IPS-18c (cell line): ENCODE results near the gene PDE3B.

Experiments used
- H3K4me3 ChIP-seq: 2 replicates; pipeline ENCODE4 v1.7.0; 2013; ENCODE audit warnings: low read depth, mild to moderate bottlenecking, low read length, moderate library complexity; ENCODE audit not compliant: insufficient read depth
- H3K9me3 ChIP-seq: one replicate; pipeline ENCODE4 v1.6.1; 2013; ENCODE audit warnings: mild to moderate bottlenecking, low read length, moderate library complexity; ENCODE audit not compliant: control insufficient read depth, insufficient read depth

PDE3B gene

DNA sequence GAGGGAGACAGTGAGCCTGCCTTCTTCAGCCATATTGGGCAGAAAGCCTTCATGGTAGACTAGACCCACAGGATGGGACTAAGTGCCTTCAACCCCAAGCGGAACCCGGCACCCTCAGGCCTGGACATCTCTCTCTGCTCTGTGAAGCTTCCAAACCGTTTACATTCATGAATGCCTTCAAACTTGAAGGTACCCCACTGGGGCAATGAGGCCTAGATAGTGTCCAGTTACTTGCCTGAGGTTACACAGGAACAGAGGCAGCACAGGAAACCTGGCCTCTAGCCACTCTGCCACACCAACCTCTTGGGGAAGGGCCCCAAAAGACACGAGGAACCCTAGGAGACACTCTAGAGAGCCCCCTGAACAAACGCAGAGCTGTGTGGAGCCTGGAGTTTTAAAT, 263.0 kb downstream of the PDE3B start:
- no peak overlapping the region for H3K4me3 ChIP-seq
- H3K9me3 ChIP-seq, result peaks cover 3% of the 10 kb centered on the region

- peaks cover 3% of the 10 kb centered on the region for H3K9me3 ChIP-seq
- no peak overlapping the region for H3K4me3 ChIP-seq
Observed at GRCh38 chr11:14906993-14907392, 263.4 kb downstream of the PDE3B start.

DNA sequence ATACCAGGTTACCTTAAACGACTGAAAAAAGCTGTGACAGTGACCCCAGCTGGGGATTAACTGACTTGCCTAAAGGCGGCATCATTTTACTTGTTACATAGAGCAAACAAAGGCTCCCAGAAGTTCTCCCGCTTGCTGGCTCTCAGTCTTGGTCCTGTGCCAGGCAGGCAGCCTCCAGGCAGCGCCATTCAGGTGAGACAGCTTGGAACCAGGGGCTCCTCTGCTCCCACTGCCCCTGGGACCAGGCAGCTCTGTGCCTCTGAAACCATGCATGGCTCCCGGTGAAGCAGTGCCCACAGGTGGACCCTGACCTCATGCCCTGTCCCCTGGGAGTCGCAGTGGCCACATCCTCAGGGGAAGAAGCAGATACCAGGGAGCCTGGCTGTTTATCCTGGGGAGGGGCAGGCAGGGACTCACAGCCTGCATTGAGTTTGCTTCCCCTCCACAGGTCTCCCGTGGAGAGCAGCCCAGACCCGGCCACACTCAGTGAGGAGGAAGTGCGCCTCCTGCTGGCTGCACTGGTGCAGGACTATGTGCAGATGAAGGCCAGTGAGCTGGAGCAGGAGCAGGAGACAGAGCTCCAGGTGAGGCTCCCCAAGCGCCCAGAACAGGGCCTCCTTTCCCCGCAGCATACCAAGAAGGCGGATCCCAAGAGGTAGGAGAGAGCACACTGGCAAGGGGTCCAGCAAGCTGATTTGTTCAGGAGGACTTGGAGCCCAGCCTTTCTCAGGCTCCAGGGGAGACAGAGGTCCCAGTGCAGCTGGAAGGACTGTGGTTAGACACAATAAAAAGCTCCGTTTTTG, 264.0 kb downstream of the PDE3B start:
- peaks cover 3% of the 10 kb centered on the region for H3K9me3 ChIP-seq
- no peak overlapping the region for H3K4me3 ChIP-seq

GRCh38 chr11:14908214-14908880, 264.7 kb downstream of the PDE3B start:
- H3K9me3 ChIP-seq, result peaks cover 3% of the 10 kb centered on the region
- no peak overlapping the region for H3K4me3 ChIP-seq

- H3K9me3 ChIP-seq, result no peaks in the 10 kb centered on the region
- H3K4me3 ChIP-seq, result no peak overlapping the region
Observed at GRCh38 chr11:14914536-14914935, 270.9 kb downstream of the PDE3B start.

- no peak overlapping the region for H3K4me3 ChIP-seq
- no peaks in the 10 kb centered on the region for H3K9me3 ChIP-seq
Observed at GRCh38 chr11:14916403-14916802, 272.8 kb downstream of the PDE3B start.
